ENCODE measurements around the gene MBTD1.

The MBTD1 gene

GRCh38 chr17:51135956-51136355 lies 123.9 kb downstream of the MBTD1 start:
- DNase-seq: no peak

- no peak for DNase-seq
Measured at GRCh38 chr17:51133365-51133764, 126.5 kb downstream of the MBTD1 start.

DNA sequence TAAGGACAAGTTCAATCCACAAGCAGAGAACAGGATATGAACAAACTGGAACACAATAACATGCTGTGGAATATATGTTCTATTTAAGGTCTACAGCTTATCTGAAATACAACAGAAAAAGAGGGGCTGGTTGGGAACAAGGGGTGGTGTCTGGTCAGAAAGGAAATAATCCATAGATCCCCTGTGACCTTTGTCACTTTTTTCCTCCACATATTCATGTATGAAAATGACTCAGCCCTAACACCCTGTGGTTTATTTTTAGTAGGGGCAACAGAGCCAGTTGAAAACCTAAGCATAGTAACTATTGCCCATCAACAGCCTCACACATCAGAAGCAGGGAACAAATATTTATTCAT lies 126.9 kb downstream of the MBTD1 start:
- DNase-seq: no peak

DNA sequence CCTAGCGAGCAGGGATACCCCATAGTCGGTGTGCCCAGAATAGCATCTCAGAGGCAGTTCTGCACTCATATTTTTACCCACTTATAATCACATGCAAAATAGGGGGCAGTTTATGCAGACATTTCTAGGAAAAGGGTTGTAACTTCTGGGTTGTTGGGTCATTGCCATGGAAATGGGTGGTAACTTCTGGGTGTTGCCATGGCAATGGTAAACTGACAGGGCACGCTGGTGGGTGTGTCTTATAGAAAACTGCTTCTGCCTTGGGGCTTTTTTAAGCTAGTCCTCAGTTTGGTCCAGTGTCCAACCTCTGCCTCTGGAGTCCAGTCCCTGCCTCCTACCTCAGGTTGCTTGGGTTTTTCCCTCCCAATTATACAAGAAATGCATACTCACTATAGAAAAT lies 131.8 kb downstream of the MBTD1 start:
- no peak for DNase-seq

All from activated CD8-positive, alpha-beta memory T cell treated with anti-CD3 and anti-CD28 coated beads for 24 hours (primary cell).